Stimulated activated CD4-positive, alpha-beta T cell treated with anti-CD3 and anti-CD28 coated beads, Interleukin-15, amount 100 ng/mL, for 1 hour (primary cell): ENCODE data around the gene C15orf62.

Source experiments
- DNase-seq, 2 donors: peaks; one replicate each; pipeline ENCODE4 v3.0.0-alpha.2; 2020; ENCODE audit warnings: low read depth in 1 of 2, low spot score in 1 of 2

C15orf62 gene

DNA sequence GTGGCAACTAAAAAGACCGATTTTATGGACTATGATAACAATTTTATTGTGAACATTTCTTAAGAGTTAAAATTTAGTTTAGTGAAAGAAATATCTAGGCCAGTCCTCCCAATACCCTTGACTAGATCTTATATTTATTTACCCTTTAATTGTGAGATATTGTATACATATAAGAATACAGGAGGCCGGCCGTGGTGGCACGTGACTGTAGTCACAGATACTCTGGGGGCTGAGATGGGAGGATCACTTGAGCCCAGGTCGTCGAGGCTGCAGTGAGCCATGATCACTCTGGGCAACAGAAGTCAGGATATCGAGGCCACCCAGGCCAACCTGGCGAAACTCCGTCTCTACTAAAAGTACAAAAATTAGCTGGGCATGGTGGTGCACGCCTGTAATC lies 14.0 kb upstream of the C15orf62 start:
- DNase-seq, result no peak

- no peak for DNase-seq
Measured at GRCh38 chr15:40756938-40757337, 12.8 kb upstream of the C15orf62 start.

- no peak for DNase-seq
Measured at GRCh38 chr15:40759961-40760360, 9.8 kb upstream of the C15orf62 start.

GRCh38 chr15:40762919-40763800 lies 6.6 kb upstream of the C15orf62 start:
- no peak for DNase-seq

- peak; percentile 38 to 56 for DNase-seq
Measured at GRCh38 chr15:40763801-40764628, 5.8 kb upstream of the C15orf62 start, which contains the start of gene GCHFR. Gene GCHFR, plus strand, starts transcription at chr15:40764068. Its CDS starts 113 bp downstream, at chr15:40764181.

DNA sequence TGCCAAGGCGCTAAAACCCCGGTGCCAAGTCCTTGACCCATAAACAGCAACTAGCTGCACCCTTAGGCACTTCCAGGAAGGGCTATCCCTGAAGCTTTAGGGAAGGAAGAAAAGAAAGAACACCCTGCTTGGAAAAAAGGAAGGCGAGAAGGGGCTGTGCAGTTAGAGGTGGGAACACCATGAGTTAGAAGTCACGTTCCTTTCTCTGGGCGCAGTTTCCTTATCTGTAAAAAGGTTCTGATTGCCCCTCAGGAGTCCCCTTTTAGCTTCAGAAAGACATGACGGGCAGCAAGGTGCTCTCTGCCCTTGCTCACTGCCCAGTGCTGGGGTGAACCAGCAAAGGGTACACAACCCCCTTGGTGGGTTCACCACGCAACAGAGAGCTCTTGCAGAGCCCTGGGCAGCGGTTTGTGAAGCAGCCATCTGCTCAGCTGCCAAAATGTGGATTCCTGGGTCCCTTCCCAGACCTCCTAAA lies 5.1 kb upstream of the C15orf62 start:
- no peak for DNase-seq

GRCh38 chr15:40766194-40766815 lies 3.5 kb upstream of the C15orf62 start:
- no peak for DNase-seq

DNA sequence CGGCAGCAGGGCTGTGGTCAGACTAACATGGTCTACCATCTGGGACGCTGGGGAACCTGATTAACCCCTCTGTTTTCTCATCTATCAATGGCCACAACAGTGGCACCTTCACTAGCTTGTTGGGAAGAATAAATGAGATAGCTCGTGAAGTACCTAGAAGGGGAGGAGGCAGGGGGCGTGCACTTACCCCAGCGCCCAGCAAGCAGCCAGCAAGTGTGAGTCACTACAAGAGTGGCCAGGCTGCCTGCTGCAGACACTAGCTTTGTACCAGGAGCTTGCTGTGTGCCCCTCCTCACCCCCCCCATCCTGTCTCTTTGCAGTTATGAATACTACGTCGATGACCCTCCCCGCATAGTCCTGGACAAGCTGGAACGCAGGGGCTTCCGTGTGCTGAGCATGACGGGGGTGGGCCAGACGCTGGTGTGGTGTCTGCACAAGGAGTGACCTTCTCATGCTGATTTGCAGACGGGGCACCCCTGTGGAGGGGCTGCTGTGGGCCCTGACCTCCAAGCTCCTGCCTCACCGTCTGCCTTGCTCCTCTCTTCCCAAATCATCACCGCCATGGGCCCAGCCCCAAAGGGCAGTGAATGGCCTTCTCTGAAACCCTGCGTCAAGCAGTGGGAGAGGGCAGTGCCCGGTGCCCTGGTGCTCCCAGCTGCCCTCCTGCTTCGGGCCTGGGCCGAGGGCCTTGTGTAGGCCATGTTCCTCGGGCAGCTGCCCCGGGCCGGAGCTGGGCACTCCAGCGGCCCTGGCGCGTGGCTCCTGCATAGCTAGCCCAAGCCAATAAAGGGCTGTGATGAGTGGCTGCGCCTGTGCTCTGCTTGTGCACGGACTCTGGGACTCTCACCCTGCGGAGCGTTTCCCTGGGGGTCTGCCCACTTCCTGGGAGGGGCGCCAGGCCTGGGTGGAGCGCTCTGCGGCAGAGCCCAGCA lies 2.6 kb upstream of the C15orf62 start:
- DNase-seq, result no peak

- DNase-seq, result no peak
Measured at GRCh38 chr15:40767838-40768500, 1.8 kb upstream of the C15orf62 start.

GRCh38 chr15:40768521-40769273 lies 1.1 kb upstream of the C15orf62 start:
- no peak for DNase-seq

- DNase-seq, result no peak
Measured at GRCh38 chr15:40770147-40770721, 454 bp downstream of the C15orf62 start.

DNA sequence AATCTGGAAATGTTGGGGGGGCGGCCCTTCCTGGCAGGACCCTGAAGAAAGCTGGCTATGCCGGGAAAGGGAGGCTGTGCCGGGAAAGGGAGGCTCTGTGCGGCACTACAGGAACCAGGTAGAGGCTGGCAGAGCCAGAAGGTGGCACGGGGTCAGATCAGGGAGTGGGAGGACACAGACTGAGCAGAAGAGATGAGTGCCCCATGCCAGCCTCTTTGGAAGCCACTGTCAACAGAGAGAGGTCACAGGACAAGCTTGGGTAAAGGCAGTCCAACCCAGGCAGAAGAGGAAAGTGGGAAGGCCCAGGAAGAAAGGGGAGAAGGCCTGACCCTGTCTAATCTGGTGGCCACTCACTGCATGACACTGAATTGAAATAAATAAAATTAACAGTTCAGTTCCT lies 1.5 kb downstream of the C15orf62 start:
- no peak for DNase-seq

- no peak for DNase-seq
Measured at GRCh38 chr15:40772014-40772413, 2.2 kb downstream of the C15orf62 start.

DNA sequence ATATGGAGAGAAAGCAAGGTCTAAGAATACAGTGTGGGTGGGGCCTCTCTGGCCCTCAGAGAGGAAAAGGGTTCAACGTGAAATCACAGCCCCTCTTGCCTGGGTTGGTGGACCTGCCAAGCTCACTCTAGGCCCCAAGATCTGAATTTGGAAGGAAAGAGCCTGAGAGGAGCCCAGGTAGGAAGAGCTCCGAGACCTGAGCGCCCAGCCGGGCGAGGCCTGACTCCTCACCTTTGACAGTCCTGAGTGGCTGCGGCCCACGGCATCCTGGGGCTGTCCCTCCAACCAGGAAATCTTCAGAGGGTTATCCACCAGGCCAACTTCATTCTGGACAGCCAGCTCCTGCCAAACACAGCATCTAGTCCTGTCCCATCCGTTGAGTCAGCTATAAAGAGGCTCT lies 3.7 kb downstream of the C15orf62 start:
- DNase-seq, result no peak

GRCh38 chr15:40773902-40774301 lies 4.1 kb downstream of the C15orf62 start:
- no peak for DNase-seq

GRCh38 chr15:40775007-40775406 lies 5.2 kb downstream of the C15orf62 start:
- DNase-seq, result no peak

DNA sequence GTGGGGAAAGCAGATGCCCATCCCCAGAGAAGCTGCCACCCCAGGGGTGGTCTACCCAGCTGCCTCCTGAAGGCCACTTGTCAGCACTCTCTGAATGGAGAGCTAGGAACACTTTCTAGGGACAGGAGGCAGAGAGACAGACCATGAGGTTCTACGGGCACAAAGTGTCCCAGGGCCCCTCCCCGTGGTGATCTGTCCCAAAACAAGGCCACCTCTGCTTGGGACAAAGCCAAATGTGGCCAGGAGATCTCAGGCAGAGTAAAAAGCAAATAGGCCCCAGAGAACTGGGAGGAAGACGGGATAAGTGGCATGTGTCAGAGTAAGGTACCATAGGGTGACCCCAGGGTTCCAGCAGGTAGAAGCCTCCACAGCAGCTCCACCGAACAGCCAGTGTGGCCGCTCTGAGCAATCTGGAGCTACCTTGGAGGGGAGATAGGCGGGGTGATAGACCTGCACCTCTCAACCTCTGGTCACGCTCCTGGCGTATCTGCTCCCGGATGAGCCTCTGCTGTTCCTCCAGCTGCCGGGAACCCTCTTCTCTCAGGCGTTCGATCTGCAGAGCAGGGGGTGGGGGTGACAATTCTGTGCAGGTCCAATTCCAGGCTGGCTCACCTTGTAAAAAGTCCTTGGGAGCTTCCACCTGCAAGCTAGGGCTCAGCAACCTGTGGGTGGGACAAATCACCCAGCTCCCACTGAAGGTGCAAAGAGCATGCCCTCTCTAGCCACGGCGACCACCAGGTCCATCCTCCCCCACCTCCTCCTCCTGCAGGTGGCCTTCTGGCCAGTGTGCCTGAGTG lies 6.2 kb downstream of the C15orf62 start:
- DNase-seq, result no peak

DNA sequence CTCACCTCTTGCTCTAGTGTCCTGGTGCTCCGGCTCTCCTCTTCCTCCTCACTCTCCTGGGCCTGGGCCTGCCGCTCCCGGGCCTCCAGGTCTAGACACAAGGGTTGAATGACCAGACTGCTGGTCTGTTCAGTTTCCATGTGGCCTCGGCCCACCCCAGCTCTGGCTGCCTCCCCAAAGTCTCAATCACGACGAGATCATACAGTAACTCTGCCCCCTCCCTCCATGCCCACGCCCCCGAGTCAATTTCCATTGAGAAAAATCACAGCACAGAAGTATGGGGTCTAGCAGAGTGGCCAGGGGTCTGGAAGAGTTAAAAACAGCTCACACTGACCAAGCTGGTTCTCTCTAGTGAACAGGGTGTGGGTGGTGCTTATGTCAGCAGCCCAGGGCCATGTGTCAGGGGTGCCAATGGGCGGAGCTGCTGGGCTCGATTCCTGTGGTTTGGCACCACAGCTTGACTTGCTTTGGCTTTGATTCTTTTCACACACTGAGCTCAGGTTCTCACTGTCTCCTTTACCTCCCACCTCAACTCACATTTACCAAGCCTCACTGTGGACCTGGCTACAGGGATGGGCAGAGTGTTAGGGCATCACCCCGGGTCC lies 6.9 kb downstream of the C15orf62 start:
- DNase-seq, result no peak
